ENCODE measurements around the gene NPHS1.

DNA sequence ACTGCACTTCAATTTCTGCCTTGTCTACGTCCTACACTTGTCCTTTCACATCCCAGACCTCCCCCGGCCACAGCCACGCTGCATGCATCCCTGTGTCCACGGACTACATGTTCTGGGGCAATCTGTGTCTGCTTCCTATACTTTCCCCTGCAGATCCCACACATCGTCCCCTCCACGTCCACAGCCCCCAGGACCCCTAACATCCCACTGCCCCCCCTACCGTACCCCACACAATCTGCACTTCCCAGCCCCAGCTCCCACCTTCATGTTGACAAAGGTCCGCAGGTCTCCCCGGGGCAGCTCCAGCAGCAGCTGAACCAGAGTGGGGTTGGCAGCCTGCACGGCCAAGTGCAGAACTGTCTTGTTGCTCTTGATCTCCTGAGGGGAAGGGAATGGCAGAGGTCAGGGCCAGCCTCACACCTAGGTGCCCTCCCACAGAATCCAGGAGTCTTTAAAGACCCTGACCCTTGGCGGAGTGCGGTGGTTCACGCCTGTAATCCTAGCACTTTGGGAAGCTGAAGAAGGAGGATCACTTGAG, 37.9 kb upstream of the NPHS1 start:
- TF ChIP-seq, protein P1, sequence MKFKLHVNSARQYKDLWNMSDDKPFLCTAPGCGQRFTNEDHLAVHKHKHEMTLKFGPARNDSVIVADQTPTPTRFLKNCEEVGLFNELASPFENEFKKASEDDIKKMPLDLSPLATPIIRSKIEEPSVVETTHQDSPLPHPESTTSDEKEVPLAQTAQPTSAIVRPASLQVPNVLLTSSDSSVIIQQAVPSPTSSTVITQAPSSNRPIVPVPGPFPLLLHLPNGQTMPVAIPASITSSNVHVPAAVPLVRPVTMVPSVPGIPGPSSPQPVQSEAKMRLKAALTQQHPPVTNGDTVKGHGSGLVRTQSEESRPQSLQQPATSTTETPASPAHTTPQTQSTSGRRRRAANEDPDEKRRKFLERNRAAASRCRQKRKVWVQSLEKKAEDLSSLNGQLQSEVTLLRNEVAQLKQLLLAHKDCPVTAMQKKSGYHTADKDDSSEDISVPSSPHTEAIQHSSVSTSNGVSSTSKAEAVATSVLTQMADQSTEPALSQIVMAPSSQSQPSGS (tag by site-specific recombination; IDR thresholded peaks at IDR 0.05; ENCODE audit: low read depth): no peak
- TF ChIP-seq MYNN (tag by site-specific recombination; IDR thresholded peaks at IDR 0.05; ENCODE audit: borderline replicate concordance) (no peak), SALL2 (tag by site-specific recombination; IDR thresholded peaks at IDR 0.05; ENCODE audit: borderline replicate concordance) (no peak), ZNF610 (tag by site-specific recombination; IDR thresholded peaks at IDR 0.05; ENCODE audit: borderline replicate concordance) (no peak), ZSCAN23 (tag by site-specific recombination; IDR thresholded peaks at IDR 0.05) (no peak), ZBTB8A (tag by site-specific recombination; IDR thresholded peaks at IDR 0.05) (no peak), GLI2 (tag by site-specific recombination; IDR thresholded peaks at IDR 0.05; ENCODE audit: borderline replicate concordance, low read depth) (no peak), ZNF274 (IDR thresholded peaks at IDR 0.05; ENCODE audit: low read length) (no peak), ZNF274 (tag by site-specific recombination; IDR thresholded peaks at IDR 0.05; ENCODE audit: borderline replicate concordance) (no peak), GFI1B (tag by site-specific recombination; IDR thresholded peaks at IDR 0.05) (no peak)
- TF ChIP-seq, protein P2, sequence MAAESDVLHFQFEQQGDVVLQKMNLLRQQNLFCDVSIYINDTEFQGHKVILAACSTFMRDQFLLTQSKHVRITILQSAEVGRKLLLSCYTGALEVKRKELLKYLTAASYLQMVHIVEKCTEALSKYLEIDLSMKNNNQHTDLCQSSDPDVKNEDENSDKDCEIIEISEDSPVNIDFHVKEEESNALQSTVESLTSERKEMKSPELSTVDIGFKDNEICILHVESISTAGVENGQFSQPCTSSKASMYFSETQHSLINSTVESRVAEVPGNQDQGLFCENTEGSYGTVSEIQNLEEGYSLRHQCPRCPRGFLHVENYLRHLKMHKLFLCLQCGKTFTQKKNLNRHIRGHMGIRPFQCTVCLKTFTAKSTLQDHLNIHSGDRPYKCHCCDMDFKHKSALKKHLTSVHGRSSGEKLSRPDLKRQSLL (tag by site-specific recombination; IDR thresholded peaks at IDR 0.05): no peak
- TF ChIP-seq, protein P3, sequence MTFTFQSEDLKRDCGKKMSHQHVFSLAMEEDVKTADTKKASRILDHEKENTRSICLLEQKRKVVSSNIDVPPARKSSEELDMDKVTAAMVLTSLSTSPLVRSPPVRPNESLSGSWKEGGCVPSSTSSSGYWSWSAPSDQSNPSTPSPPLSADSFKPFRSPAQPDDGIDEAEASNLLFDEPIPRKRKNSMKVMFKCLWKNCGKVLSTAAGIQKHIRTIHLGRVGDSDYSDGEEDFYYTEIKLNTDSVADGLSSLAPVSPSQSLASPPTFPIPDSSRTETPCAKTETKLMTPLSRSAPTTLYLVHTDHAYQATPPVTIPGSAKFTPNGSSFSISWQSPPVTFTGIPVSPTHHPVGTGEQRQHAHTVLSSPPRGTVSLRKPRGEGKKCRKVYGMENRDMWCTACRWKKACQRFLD (tag by site-specific recombination; IDR thresholded peaks at IDR 0.05): no peak
- TF ChIP-seq, protein P4, sequence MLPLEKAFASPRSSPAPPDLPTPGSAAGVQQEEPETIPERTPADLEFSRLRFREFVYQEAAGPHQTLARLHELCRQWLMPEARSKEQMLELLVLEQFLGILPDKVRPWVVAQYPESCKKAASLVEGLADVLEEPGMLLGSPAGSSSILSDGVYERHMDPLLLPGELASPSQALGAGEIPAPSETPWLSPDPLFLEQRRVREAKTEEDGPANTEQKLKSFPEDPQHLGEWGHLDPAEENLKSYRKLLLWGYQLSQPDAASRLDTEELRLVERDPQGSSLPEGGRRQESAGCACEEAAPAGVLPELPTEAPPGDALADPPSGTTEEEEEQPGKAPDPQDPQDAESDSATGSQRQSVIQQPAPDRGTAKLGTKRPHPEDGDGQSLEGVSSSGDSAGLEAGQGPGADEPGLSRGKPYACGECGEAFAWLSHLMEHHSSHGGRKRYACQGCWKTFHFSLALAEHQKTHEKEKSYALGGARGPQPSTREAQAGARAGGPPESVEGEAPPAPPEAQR (tag by site-specific recombination; IDR thresholded peaks at IDR 0.05): no peak
- TF ChIP-seq, protein P5, sequence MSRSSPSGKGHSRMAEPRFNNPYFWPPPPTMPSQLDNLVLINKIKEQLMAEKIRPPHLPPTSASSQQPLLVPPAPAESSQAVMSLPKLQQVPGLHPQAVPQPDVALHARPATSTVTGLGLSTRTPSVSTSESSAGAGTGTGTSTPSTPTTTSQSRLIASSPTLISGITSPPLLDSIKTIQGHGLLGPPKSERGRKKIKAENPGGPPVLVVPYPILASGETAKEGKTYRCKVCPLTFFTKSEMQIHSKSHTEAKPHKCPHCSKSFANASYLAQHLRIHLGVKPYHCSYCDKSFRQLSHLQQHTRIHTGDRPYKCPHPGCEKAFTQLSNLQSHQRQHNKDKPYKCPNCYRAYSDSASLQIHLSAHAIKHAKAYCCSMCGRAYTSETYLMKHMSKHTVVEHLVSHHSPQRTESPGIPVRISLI (tag by site-specific recombination; IDR thresholded peaks at IDR 0.05): no peak
- TF ChIP-seq, protein P6, sequence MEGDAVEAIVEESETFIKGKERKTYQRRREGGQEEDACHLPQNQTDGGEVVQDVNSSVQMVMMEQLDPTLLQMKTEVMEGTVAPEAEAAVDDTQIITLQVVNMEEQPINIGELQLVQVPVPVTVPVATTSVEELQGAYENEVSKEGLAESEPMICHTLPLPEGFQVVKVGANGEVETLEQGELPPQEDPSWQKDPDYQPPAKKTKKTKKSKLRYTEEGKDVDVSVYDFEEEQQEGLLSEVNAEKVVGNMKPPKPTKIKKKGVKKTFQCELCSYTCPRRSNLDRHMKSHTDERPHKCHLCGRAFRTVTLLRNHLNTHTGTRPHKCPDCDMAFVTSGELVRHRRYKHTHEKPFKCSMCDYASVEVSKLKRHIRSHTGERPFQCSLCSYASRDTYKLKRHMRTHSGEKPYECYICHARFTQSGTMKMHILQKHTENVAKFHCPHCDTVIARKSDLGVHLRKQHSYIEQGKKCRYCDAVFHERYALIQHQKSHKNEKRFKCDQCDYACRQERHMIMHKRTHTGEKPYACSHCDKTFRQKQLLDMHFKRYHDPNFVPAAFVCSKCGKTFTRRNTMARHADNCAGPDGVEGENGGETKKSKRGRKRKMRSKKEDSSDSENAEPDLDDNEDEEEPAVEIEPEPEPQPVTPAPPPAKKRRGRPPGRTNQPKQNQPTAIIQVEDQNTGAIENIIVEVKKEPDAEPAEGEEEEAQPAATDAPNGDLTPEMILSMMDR (tag by site-specific recombination; IDR thresholded peaks at IDR 0.05): no peak

All from HEK293 (cell line).